NCI-H146 treated with DMSO at 0.1 percent for 48 hours (cell line): ENCODE measurements around the gene RRN3.
"Not testable (repeated sequence)": the region's sequence is repeated elsewhere in the genome, so short reads cannot be mapped to it uniquely, and the experiment has no call there.

Experiments
- DNase-seq: peaks from one replicate; lab custom pipeline; 2025; ENCODE audit not compliant: unreplicated experiment; lab: John Stamatoyannopoulos, UW

RRN3 gene

DNA sequence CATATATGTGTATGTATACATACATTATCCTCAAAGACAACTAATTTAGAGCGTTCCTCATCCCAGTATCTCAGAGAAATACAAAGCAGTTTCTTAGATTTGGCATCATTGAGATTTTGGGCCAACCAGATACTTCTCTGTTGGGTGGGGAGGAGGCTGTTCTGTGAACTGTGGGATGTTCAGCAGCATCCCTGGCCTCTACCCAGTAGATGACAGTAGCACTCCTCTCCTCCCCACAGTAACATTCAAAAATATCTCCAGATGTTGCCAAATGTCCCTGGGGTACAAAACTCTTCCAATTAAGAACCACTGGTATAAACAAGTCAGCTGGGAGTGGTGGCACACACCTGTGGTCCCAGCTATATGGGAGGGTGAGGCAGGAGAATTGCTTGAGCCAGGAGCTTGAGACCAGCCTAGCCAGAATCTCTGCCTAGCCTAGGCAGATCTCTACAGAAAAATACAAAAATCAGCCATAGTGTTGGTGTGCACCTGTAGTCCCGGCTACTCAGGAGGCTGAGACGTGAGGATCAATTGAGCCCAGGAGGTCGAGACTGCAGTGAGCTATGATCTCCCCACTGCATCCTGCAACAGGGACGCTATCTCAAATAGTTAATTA lies 6.4 kb upstream of the RRN3 start:
- DNase-seq: not testable (repeated sequence)

DNA sequence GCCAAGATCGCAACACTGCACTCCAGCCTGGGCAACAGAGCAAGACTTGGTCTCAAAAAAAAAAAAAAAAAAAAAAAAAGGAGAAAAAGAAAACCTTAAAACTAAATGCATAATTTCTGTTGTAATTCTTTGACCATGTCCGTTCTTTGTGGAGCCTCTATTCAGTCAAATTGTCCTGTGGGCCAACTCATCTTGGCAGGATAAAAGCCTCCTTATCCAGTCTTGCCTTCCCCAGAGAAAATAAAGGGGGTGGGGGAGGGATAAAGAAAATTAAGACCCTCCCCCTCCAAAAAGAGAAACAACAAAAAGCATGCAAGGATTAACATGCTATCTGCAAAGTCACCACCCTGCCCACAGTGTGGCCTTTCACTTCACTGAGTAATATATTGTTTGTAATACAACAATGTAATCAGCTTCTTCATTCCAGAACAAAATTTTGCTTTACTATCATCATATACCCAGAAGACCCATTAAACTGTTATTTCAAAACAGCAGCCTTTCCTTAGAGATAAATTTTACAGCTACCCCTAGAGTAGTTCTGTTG lies 5.4 kb upstream of the RRN3 start:
- DNase-seq: not testable (repeated sequence)

DNA sequence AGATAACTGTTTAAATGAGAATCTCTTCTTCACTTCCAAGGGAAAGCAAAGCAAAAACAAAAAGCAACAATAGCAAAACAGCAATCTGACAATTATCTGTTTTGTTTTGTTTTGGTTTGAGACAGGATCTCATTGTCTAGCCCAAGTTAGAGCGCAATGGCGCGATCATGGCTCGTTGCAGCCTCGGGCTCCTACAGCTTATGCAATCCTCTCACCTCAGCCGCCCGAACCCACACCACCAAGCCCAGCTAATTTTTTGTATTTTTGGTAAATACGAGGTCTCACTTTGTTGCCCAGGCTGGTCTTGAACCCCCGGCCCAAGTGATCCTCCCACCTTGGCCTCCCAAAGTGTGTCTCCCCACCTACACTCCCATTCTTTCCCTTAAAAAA lies 2.5 kb upstream of the RRN3 start:
- not testable (repeated sequence) for DNase-seq

DNA sequence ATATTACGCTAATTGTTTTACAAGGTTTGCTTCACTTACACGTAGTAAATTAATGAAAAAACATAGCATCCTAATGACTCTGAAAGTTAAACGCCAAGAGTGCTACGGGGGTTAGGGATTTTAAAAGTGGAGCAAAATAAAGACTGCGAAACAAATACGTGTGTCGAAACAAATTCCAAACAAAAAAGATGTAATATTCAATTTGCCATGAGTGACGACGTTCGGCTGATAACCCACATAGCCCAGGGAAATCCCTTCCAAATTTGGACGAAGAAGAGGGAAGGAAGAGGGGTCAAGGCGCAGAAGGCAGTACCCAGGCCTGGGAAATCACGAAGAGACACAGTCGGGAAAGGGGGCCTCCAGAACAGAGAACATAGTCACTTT lies 509 bp downstream of the RRN3 start:
- not testable (repeated sequence) for DNase-seq

DNA sequence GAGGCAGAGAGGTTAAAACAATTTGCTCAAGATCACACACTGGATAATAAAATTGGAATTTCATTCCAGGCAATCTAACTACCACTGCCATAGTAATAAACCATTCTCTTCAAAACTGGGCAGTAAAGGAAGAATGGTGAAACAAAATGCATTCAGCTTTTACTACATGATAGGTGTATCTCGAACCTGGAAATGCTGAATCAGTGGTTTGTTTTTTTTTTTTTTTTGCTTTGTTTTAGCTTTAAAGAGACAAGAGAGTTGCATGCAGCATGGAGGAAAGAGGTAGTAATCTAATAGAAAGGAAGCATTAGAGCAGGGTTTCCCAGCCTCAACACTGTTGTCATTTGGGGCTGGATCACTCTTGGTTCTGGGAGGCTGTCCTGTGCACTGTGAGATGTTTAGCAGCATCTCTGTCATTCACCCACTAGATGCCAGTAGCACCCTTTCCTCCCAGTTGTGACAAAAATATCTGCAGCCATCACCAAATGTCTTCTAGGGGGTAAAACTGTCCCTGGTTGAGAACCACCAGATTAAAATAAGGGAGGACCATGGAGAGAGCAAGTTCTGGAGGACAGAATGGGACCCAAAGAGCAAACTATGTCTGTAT lies 3.3 kb downstream of the RRN3 start:
- not testable (repeated sequence) for DNase-seq

DNA sequence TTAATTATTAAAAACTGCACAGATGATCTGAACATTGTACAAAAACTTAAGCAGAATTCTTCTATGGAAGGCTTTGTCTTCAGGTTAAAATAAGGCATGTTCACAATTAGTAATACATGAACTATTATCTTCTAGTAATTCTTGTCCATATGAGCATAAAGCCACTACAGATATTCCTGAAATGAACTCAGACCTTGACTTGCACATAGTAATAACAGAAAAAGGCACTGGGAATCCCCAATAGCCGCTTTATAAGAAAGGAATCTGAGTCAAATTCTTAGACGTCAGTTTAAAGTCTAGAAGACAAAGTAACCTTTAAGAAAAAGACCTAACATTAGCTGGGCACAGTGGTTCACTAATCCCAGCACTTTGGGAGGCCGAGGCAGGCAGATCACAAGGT lies 11.3 kb downstream of the RRN3 start:
- DNase-seq: not testable (repeated sequence)

DNA sequence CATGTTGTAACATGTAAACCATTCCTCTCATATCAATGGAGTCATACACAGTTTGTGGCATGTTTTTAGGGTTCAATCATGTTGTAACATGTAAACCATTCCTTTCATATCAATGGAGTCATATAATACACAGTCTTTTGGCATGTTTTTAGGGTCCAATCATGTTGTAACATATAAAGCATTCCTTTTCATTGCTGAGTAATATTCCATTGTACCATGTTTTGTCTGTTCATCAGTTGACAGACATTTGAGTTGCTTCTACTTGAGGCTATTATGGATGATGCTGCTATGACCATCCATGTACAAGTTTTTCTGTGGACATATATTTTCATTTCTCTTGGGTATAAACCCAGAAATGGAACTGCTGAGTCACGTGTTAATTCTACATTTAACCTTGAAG lies 13.2 kb downstream of the RRN3 start:
- not testable (repeated sequence) for DNase-seq

DNA sequence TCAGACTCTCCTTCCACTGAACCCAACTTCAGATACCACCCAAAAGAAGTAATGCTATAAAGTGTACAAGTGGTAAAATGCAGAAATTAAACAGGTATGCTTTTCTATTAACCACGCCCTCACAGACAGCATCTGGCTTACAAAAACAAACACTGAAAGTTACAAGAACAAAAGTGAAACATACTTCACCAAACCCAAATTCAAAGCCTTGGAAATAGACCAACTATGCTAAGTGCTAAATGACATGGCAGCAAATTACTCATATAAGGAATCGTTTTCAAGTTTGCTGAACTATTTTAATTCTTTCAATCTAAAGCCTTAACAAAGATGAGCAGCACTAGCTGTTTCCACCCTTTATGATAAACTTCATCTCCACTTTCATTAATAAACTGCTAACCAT lies 17.9 kb downstream of the RRN3 start:
- not testable (repeated sequence) for DNase-seq

DNA sequence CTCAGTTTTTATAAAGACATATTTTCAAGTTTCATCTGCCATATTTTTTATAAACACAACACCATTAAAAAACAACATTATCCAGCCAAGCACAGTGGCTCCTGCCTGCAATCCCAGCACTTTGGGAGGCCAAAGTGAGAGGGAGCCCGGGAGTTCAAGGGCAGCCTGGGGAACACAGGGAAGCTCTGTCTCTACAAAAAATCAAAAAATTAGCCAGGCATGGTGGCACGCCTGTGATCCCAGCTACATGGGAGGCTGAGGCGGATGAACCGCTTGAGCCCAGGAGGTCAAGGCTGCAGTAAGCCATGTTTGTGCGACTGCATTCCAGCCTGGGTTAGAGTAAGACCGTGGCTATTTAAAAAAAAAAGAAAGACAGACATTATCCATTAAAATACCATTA lies 21.0 kb downstream of the RRN3 start:
- no peak for DNase-seq

DNA sequence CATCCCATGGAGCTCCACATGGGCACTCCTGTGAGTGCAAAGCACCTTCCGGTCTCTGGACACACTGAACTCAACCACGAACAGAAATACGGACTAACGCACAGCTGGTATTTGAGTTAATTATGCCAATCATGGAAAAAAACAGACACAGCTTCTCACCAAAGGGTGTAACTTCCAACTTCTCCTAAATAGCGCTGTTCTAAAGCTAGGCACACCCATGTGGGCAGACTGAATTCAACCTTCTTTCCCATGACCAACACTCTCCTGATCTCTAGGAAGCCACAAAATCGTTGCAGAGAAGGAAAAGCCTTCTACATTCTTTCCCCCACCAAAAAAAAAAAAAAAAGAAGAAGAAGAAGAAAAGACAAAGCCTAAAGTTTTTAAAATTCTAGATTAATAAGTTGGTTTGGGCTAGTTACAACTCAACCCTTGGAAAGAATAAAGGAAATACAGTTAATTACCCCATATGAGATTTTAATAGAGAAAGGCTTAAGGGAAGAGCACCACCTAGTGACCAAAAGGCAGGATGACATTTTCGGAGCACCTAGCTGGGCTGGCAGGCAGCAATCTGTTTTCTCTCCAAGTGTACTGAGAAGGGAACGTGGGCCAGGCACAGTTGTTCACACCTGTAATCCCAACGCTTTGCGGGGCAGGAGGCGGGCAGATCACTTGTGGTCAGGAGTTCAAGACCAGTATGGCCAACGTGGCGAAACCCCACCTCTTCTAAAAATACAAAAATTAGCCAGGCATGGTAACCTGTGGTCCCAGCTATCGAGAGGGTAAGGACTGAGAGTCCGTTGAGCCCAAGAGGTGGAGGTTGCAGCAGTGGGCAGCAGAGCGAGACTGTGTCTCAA lies 21.9 kb downstream of the RRN3 start:
- DNase-seq: not testable (repeated sequence)

DNA sequence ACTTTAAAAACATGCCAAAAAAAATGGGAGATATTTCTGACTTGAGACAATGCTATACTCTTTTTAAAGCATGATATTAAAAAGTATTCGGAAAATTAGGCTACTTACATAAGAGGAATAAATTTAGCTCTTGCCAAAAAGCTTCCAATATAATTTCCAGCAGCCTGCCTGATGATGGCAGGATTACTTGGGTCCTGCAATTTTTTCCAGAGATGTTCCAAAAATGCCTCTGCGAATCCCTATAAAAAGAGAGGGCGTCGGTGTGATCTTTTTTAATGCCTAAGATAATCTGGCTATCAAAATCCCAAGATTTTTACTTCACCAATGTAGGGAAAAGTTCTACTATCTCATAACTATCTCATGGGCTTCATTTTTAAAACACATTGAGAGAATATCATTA lies 23.1 kb downstream of the RRN3 start:
- DNase-seq: not testable (repeated sequence)

DNA sequence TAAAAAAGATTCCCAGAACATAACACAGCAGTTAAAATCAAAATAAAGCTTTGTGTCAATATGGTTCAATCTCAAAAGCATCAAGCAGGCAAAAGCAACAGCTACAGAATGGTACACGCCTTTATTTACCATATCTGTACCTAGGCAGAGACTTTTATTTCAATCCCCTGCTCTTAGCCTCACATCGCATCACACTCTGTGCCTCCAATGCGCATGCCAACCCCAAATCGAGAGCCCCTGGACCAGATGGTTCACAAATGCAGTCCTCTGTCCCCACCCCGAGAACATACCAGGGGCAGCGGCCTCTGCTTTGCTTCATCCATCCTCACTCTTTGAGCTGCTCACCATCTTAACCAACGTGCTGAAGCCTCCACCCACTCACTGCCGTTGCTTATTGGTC lies 27.4 kb downstream of the RRN3 start:
- not testable (repeated sequence) for DNase-seq

DNA sequence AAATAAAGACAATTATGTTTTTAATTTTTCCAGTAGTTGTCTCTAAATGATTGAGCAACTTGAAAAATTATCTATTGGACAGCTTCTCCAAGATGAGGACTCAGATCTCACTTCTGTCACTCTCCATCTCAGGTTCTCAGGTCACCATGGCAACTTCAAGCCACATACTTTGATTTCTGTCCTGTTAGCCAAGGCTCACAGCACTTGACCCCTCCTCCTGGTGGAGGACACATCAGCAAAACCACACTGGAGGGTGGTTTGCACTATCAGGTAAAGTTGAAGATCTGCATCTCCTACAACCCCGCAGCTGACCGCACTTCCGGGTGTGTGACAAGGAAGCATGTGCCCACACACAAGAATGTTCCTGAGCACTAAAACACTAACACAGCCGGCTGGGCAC lies 28.1 kb downstream of the RRN3 start:
- not testable (repeated sequence) for DNase-seq

DNA sequence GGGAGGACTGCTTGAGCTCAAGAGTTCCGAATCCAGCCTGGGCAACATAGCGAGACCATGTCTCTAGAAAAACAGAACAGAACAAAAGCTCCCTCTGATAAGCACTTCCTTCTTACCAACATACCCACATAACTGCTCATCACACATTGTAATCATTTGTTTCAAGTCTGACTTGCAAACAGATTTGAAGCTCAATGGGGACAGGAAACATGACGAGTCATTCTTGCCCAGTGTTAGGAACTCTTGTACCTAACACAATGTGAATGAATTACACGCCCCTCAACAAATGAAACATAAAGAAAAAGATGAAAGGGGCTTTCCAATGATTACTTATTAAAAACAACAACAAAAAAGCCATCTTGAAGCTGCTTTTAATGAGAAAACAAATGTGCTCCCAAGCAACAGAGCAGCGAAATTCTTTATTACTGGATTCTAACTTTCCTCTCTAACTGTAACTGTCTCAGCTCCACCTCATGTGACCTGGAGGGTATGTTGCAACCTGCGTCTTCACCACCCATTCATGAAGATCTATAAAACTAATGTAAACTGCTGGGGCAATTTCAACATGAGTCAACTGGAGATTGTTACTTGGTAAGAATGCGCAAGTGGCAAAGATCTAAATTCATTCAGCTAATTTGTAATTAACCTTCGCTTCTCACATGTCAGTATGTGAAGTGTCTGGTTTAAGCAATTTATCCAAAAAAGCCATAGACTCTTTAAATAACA lies 31.8 kb downstream of the RRN3 start:
- DNase-seq: not testable (repeated sequence)

DNA sequence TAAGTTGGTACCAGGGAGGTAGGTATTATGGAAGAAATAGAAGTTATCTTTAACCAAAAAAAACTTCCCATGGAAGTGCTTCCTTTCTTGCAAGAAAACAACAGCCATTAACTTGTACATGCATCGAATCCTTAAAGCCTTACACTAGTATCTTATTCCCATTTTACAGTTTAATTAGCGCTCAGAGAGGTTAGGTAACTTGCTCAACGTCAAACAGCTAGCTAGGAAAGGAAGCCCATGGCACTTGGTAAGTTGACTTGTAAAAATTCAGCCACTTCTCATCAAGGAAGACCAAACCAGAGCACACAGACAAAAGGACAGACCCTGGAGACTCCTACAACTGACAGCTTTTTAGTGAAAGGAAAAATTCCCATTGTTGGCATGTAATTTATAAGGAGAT lies 34.7 kb downstream of the RRN3 start:
- DNase-seq: no peak

DNA sequence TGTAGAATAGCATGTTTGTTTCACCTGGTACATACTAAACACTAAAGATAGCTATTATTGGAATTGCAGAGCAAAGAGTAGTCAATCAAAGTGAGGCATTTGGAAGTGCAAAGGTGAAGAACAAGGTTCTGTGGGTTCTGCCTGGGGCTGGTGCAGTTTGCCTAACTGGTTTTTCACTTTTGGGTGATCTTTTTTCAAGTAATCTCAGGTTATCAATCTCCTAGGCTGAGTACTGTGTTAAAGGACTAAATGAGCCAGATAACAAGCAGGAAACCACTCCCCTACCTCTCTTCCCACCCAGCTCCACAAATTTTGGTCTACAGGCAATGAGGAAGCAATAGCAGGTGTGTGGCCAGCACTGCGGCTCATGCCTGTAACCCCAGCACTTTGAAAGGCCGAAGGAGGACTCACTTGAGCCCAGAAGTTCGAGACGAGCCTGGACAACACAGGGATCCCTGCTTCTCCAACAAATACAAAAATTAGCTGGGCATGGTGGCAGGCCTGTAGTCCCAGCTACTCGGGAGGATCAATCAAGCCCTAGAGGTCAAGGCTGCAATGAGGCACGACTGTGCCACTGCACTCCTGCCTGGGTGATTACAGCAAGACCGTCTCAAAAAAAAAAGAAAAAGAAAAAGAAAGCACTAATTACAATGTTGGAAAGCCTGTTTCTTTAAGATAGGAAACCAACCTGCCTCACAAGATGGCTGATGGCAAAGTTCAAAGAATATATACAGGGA lies 36.2 kb downstream of the RRN3 start:
- DNase-seq: no peak

DNA sequence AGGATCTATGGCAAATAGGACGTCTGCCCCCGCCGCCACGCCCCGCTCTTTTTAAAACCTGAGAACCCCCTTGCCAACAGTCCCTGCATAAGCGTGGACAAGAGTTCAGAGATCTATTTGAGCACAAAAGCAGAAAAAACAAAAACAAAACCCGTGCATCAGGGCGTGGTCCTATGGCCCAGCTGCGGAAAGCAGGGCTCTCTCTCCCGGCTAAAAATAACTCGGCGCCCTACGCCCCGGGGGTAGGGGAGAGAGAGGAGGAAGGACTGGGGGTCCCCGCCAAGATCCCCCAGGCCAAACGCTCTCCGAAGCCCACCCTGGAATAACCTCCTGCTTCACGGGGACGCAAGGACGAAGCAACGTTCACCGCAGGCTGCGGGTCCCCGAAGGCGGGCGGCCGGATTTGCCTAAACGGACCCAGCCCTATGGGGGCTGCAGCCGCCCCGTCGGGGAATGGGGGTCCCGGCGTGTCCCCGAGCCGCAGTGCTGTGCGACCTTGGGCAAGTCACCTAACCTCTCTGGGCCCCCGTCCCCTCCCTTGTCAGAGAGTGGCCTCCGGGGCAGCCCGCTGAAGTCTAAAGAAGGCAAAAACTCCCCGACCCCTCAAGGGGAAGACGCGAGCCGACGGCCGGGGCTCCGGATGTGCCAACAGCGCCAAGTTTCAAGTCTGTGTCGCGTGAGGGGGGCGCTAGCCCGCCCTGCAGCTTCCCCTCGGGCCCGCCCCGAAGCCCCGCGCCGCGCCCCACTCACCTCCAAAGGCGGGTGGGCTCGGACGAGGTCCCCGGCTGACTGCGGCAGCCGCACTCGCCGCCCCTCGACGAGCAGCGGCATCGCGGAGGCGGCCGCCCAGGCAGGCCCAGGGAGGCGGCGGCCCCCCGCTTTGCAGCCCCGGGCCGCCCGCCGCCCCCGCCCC lies 38.7 kb downstream of the RRN3 start:
- no peak for DNase-seq

DNA sequence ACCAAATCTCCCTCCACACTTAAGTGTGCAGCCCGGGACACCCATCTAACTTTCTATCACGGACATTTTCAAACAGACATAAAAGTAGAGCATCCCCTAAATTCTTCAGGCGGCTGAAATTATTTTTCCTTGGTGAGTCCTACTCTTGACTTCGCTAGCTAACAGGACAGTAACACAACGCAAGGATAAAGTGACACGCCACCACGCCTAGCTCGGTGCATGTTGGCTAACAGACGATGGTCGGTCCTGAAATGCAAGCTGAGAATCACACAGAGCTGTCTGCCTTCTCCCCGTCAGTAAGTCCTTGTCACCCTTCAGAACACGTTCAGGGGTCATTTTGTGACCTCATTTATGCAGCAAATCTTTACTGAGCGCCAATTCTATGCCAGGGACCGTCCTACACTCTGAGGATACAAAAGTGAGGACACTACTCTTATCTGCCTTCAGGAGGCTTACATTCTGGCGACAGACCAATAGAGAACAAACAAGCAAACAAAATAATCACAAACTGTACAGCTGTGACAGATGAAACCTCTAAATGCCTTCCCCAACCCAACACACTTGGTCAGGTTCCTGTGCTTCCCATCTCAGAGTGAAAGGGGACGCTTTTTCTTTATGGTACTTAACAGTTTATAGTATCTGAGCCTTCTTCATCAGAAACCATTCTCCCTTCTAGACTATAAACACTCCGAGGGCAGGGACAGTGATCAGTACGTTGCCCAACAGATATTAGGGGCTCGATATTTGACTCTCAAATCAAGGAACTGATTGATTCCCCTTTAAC lies 39.5 kb downstream of the RRN3 start:
- no peak for DNase-seq

DNA sequence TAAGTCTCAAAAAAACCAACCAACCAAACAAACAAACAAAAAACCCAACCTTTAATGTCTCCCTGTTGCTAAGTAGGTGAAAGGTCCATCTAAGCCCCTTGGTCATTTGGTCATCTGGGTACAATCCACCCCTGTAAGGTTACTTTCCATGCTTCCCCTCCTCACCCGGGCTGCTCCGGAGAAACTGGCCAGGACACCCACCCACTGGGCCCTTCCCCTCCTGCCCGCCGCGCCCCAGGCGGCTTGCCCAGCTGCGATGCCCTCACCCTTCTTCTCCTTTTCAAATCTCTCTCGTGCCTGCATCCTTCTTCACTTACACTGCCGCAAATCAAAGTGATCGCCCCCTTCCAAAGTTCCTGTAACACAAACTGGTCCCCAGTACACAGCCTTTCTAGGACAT lies 40.2 kb downstream of the RRN3 start:
- DNase-seq: no peak
